Calu3 (cell line): Measurements from ENCODE around the gene HBD. TPM values are rescaled to one million over a fixed set of nuclear protein-coding genes. Genes with fewer than 3 reads are reported as not detected.

Experiments used
- BruUV-seq: library from RNA; stranded (reverse); fragments of 400-500 nt; replicated peaks from 2 replicates; lab custom pipeline; 2021; lab: Mats Ljungman, UMichigan
- CTCF ChIA-PET: fragments of 300-600 bp; sonication (Branson Sonifier 250); formaldehyde crosslinking; loops from one replicate; lab custom pipeline; 2022; ENCODE audit warnings: antibody characterized with exemption; lab: Charles Lee
- DNase-seq: peaks from one replicate; pipeline ENCODE4 v3.0.0; 2022
- H3K27ac Mint-ChIP-seq: one replicate; pipeline ENCODE4 v1.8.0; 2022; ENCODE audit warnings: mixed read lengths; ENCODE audit not compliant: unreplicated experiment
- H3K27me3 Mint-ChIP-seq: one replicate; pipeline ENCODE4 v1.8.0; 2022; ENCODE audit warnings: mixed read lengths; ENCODE audit not compliant: unreplicated experiment
- H3K36me3 Mint-ChIP-seq: one replicate; pipeline ENCODE4 v1.8.0; 2022; ENCODE audit warnings: mild to moderate bottlenecking, moderate library complexity, mixed read lengths; ENCODE audit not compliant: insufficient read depth, unreplicated experiment
- H3K4me1 Mint-ChIP-seq: one replicate; pipeline ENCODE4 v1.8.0; 2022; ENCODE audit warnings: mild to moderate bottlenecking, low read depth, mixed read lengths; ENCODE audit not compliant: unreplicated experiment
- H3K4me3 Mint-ChIP-seq: one replicate; pipeline ENCODE4 v1.8.0; 2022; ENCODE audit warnings: mild to moderate bottlenecking, low read depth, moderate library complexity, mixed read lengths; ENCODE audit not compliant: unreplicated experiment
- H3K9me3 Mint-ChIP-seq: one replicate; pipeline ENCODE4 v1.8.0; 2022; ENCODE audit warnings: low read depth, mixed read lengths; ENCODE audit not compliant: unreplicated experiment
- intact Hi-C: fragments of 100-400 bp; cut with micrococcal nuclease; formaldehyde crosslinking; loops from one replicate; pipeline ENCODE4 v1.10.0; 2022; ENCODE audit not compliant: unreplicated experiment
- total RNA-seq: library from RNA; stranded (reverse); gene quantifications from 2 replicates; pipeline ENCODE4 v1.2.3, GENCODE V29; 2022
- TF ChIP-seq, protein P1 (sequence below): fragments of 200-600 bp; IDR thresholded peaks from one replicate; pipeline ENCODE4 v1.8.0; 2022; ENCODE audit warnings: antibody characterized with exemption; ENCODE audit not compliant: unreplicated experiment

HBD gene
- total RNA-seq, 1 experiment from 2014 or later: not detected

DNA sequence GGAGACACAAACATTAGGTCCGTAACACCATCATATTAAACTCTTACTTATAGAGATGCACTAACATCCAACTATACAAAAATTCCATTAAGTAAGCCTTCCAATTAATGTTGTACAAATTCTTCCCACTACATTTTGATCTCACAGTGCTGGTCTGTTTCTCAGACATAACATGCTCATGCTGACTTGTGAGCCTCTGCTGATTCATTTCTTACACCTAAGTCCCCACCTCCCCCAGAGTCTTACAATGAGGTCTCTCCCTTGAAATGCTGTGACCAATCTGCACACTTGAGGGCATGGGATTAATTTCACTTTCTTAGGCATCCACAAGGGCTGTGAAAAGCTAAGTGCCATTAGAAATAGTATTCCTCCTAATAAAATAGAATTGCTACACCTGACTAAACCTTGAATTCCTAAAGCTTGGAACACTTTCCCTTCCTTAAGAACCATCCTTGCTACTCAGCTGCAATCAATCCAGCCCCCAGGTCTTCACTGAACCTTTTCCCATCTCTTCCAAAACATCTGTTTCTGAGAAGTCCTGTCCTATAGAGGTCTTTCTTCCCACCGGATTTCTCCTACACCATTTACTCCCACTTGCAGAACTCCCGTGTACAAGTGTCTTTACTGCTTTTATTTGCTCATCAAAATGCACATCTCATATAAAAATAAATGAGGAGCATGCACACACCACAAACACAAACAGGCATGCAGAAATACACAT is 13.3 kb upstream of the HBD start:
- CTCF ChIA-PET: interaction anchor here (0.7 kb wide), 1 partner anchor 20 kb away, joined by 3 read pairs; no protein-coding TSS in a partner anchor
- no TSS peak for BruUV-seq
- H3K27ac Mint-ChIP-seq: no peak overlapping the region
- peaks cover under 1% of the 10 kb centered on the region for H3K9me3 Mint-ChIP-seq
- H3K4me3 Mint-ChIP-seq: no peak overlapping the region
- intact Hi-C loops: no loop called here
- peaks cover 55% of the 10 kb centered on the region for H3K27me3 Mint-ChIP-seq
- DNase-seq: no peak
- no peaks in the 10 kb centered on the region for H3K4me1 Mint-ChIP-seq
- TF ChIP-seq, protein P1, sequence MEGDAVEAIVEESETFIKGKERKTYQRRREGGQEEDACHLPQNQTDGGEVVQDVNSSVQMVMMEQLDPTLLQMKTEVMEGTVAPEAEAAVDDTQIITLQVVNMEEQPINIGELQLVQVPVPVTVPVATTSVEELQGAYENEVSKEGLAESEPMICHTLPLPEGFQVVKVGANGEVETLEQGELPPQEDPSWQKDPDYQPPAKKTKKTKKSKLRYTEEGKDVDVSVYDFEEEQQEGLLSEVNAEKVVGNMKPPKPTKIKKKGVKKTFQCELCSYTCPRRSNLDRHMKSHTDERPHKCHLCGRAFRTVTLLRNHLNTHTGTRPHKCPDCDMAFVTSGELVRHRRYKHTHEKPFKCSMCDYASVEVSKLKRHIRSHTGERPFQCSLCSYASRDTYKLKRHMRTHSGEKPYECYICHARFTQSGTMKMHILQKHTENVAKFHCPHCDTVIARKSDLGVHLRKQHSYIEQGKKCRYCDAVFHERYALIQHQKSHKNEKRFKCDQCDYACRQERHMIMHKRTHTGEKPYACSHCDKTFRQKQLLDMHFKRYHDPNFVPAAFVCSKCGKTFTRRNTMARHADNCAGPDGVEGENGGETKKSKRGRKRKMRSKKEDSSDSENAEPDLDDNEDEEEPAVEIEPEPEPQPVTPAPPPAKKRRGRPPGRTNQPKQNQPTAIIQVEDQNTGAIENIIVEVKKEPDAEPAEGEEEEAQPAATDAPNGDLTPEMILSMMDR: no peak
- no peaks in the 10 kb centered on the region for H3K36me3 Mint-ChIP-seq

DNA sequence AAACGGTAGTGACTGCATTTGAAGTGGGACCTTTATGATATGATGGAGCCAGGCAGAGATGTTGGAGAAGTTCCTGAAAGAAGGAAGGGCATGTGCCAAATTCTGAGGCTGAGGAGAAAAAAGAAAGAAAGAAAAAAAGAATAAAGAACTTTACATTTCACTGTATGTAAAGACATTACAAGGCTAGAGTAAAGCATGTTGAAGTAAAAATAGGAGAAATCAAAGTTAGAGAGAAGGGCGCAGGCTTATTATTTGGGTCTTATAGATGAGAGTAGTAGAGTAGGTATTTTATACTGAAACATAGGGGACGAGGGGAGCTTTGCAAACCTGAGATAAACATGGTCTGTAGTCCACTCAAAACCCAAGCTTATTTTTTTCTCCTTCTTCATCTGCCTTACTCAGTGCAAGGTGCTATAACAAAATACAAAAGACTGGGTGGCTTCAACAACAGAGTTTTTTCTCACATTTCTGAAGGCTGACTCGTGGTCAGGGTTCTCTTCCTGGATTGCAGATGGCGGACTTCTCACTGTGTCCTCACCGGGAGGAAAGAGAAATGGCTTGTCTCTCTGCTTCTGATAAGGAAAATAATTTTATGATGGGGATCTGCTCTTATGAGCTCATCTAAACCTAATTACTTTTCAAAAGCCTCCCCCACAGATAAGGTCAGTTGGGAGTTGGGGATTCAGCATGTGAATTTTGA is 12.6 kb upstream of the HBD start:
- intact Hi-C loops: no loop called here
- no peak overlapping the region for H3K27ac Mint-ChIP-seq
- no peak for DNase-seq
- no peaks in the 10 kb centered on the region for H3K36me3 Mint-ChIP-seq
- no TSS peak for BruUV-seq
- peaks cover 47% of the 10 kb centered on the region for H3K27me3 Mint-ChIP-seq
- TF ChIP-seq, protein P1: no peak
- no peak overlapping the region for H3K4me3 Mint-ChIP-seq
- H3K4me1 Mint-ChIP-seq: no peaks in the 10 kb centered on the region
- H3K9me3 Mint-ChIP-seq: no peaks in the 10 kb centered on the region
- CTCF ChIA-PET: no interaction called here

DNA sequence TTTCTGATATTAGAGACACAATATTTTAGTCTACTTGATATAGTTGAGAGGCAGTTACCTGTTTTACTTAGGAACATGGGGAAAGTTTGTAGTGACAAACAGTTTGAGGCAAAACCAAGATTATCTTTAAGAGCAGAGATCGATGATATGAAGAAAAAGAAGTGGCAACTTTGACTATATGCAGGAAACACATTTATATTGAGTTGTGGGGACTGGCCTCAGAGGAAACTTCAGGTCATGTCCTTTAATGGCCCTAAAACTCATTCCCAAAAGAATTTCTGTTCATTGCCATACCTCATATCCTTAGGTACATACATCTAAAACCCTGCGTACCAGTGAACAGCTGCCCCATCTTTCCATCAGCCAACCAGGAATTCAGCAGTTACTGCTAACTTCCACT is 10.9 kb upstream of the HBD start:
- CTCF ChIA-PET: no interaction called here
- Mint-ChIP-seq H3K4me3 (no peak overlapping the region), H3K27ac (no peak overlapping the region), H3K4me1 (no peaks in the 10 kb centered on the region), H3K36me3 (no peaks in the 10 kb centered on the region), H3K27me3 (peaks cover 42% of the 10 kb centered on the region), H3K9me3 (no peaks in the 10 kb centered on the region)
- intact Hi-C loops: no loop called here
- TF ChIP-seq, protein P1: no peak
- no TSS peak for BruUV-seq
- DNase-seq: no peak

DNA sequence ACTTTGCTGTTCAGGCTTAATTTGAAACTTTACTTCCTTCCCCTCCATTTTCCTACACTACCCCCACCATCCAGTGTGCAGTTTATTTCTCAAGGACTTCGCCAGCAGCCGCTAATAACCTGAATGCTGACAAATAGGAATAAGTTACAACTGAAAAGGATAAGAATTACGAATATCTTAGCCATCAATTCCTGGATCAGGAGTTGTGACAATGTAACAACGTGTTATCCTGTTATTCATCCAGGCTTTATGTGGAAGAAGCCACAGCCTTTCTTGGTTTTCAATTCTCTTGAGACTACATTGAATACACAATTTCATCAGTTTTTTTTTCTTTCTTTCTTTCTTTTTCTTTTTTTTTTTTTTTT is 9.5 kb upstream of the HBD start:
- Mint-ChIP-seq H3K27ac (no peak overlapping the region), H3K27me3 (peaks cover 42% of the 10 kb centered on the region), H3K4me3 (no peak overlapping the region), H3K9me3 (no peaks in the 10 kb centered on the region), H3K4me1 (no peaks in the 10 kb centered on the region), H3K36me3 (no peaks in the 10 kb centered on the region)
- TF ChIP-seq, protein P1: no peak
- intact Hi-C loops: no loop called here
- DNase-seq: no peak
- BruUV-seq: no TSS peak
- CTCF ChIA-PET: no interaction called here
